Measurements from ENCODE around the gene GFER. TPM values are rescaled to one million over a fixed set of nuclear protein-coding genes. Genes with fewer than 3 reads are reported as not detected.

Gene GFER
- total RNA-seq, 1 experiment from 2014 or later, result 24.1 TPM

Other genes with a start within 250 kb of the GFER start
- gene NME3, start 212.7 kb upstream of the GFER start, total RNA-seq (2014; rRNA removed; shearing (Covaris generic)), result 1.3 and 4.6 TPM in 2 replicates
- 7.8 and 15.8 TPM in 2 replicates for gene EME2, start 211.4 kb upstream of the GFER start, total RNA-seq (2014; rRNA removed; shearing (Covaris generic))
- 208 and 223 TPM in 2 replicates for gene MRPS34, start 211.1 kb upstream of the GFER start, total RNA-seq (2014; rRNA removed; shearing (Covaris generic))
- gene SPSB3, start 201.6 kb upstream of the GFER start, total RNA-seq (2014; rRNA removed; shearing (Covaris generic)), result 36.7 and 37.9 TPM in 2 replicates
- 161 and 195 TPM in 2 replicates for gene NUBP2, start 201.2 kb upstream of the GFER start, total RNA-seq (2014; rRNA removed; shearing (Covaris generic))
- gene IGFALS, start 190.5 kb upstream of the GFER start, total RNA-seq (2014; rRNA removed; shearing (Covaris generic)), result not detected in 2 replicates
- gene HAGH, start 157.4 kb upstream of the GFER start, total RNA-seq (2014; rRNA removed; shearing (Covaris generic)), result 85.2 and 163 TPM in 2 replicates
- gene FAHD1, start 157.0 kb upstream of the GFER start, total RNA-seq (2014; rRNA removed; shearing (Covaris generic)), result 77.1 and 89.7 TPM in 2 replicates
- 0.38 TPM in 1 of 2 replicates, not detected in the other for gene MEIOB, start 112.0 kb upstream of the GFER start, total RNA-seq (2014; rRNA removed; shearing (Covaris generic))
- not detected in 2 replicates for gene HS3ST6, start 65.8 kb upstream of the GFER start, total RNA-seq (2014; rRNA removed; shearing (Covaris generic))
- gene MSRB1, start 41.0 kb upstream of the GFER start, total RNA-seq (2014; rRNA removed; shearing (Covaris generic)), result 15.6 and 22.5 TPM in 2 replicates
- gene RPL3L, start 29.5 kb upstream of the GFER start, total RNA-seq (2014; rRNA removed; shearing (Covaris generic)), result 0.67 TPM in 1 of 2 replicates, not detected in the other
- 367 and 415 TPM in 2 replicates for gene NDUFB10, start 24.7 kb upstream of the GFER start, total RNA-seq (2014; rRNA removed; shearing (Covaris generic))
- gene RPS2, start 19.4 kb upstream of the GFER start, total RNA-seq (2014; rRNA removed; shearing (Covaris generic)), result 1,909 and 2,123 TPM in 2 replicates
- 0.17 TPM in 1 of 2 replicates, not detected in the other for gene RNF151, start 17.3 kb upstream of the GFER start, total RNA-seq (2014; rRNA removed; shearing (Covaris generic))
- 73.6 and 82.8 TPM in 2 replicates for gene TBL3, start 12.1 kb upstream of the GFER start, total RNA-seq (2014; rRNA removed; shearing (Covaris generic))
- 0.19 TPM in 1 of 2 replicates, not detected in the other for gene NOXO1, start 2.7 kb upstream of the GFER start, total RNA-seq (2014; rRNA removed; shearing (Covaris generic))
- gene SYNGR3, start 5.8 kb downstream of the GFER start, total RNA-seq (2014; rRNA removed; shearing (Covaris generic)), result 21.8 and 29.3 TPM in 2 replicates
- 23.5 and 26.9 TPM in 2 replicates for gene ZNF598, start 25.6 kb downstream of the GFER start, total RNA-seq (2014; rRNA removed; shearing (Covaris generic))
- gene NPW, start 35.6 kb downstream of the GFER start, total RNA-seq (2014; rRNA removed; shearing (Covaris generic)), result 0.14 TPM in 1 of 2 replicates, not detected in the other
- gene NHERF2, start 42.7 kb downstream of the GFER start, total RNA-seq (2014; rRNA removed; shearing (Covaris generic)), result 124 and 154 TPM in 2 replicates
- 67.8 and 77.4 TPM in 2 replicates for gene NTHL1, start 63.6 kb downstream of the GFER start, total RNA-seq (2014; rRNA removed; shearing (Covaris generic))
- gene TSC2, start 63.8 kb downstream of the GFER start, total RNA-seq (2014; rRNA removed; shearing (Covaris generic)), result 46.3 and 47.7 TPM in 2 replicates
- gene PKD1, start 151.7 kb downstream of the GFER start, total RNA-seq (2014; rRNA removed; shearing (Covaris generic)), result 46.4 and 71.1 TPM in 2 replicates
- not detected in 2 replicates for gene RAB26, start 164.4 kb downstream of the GFER start, total RNA-seq (2014; rRNA removed; shearing (Covaris generic))
- gene TRAF7, start 171.6 kb downstream of the GFER start, total RNA-seq (2014; rRNA removed; shearing (Covaris generic)), result 97.7 and 107 TPM in 2 replicates
- gene CASKIN1, start 212.4 kb downstream of the GFER start, total RNA-seq (2014; rRNA removed; shearing (Covaris generic)), result 0.46 and 1.5 TPM in 2 replicates
- gene MLST8, start 221.3 kb downstream of the GFER start, total RNA-seq (2014; rRNA removed; shearing (Covaris generic)), result 43.2 and 64.5 TPM in 2 replicates
- 7.0 and 7.5 TPM in 2 replicates for gene BRICD5, start 226.7 kb downstream of the GFER start, total RNA-seq (2014; rRNA removed; shearing (Covaris generic))
- gene PGP, start 230.6 kb downstream of the GFER start, total RNA-seq (2014; rRNA removed; shearing (Covaris generic)), result 35.4 and 43.4 TPM in 2 replicates
- 27.0 and 29.9 TPM in 2 replicates for gene E4F1, start 239.4 kb downstream of the GFER start, total RNA-seq (2014; rRNA removed; shearing (Covaris generic))